ENCODE measurements around the gene PYROXD2. TPM values are rescaled to one million over a fixed set of nuclear protein-coding genes. Genes with fewer than 3 reads are reported as not detected.

Gene PYROXD2
- total and polyA plus RNA-seq, 9 donors, result 4.6 to 14.1 (median 10.0) TPM

DNA sequence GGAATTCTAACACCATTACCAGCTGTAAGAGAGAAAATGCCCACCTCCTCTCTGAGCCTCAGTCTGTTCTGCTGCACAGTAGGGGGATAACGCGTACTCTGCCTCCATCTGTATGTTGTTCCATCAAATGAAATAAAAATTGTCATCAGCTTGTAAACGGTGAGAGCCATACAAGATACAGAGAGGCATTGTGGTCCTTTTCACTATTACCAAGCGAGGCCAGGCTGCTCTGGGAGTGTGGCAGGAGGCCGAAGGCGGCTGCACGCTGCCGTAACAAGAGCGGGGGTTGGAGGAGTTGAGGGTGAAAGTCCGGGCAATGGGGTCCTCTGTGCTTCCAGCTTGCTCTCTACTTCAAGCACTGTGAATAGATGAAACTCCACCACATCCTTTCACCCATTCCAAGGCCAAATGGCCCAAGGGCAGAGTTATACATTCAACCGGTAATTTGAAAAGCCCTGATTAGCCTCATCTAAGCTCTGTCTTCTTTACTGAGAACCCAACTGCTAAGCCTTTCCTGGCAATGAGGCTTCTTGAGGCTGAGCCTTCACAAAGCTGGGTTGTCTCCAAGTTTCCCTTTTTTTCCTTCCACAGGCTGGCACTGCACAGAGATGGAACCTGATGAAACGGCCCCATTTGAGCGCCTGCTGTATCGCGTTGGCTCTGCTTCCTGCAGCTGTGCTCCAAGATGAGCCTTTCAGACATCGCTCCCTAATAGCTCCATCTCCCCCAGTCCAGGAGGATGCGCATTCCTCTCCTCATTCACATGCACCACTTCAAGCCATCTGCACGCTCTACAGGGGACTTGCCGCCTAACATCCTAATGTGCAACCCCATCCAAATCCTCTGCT, 47.2 kb downstream of the PYROXD2 start:
- intact Hi-C loops (cut with DNase I), result no loop called here
- DNase-seq, result no peak
- Histone ChIP-seq H3K4me1 (ENCODE audit: insufficient read depth) (no peaks in the 10 kb centered on the region), H3K4me3 (no peak overlapping the region), H3K27me3 (no peaks in the 10 kb centered on the region), H3K36me3 (no peaks in the 10 kb centered on the region), H3K27ac (no peak overlapping the region), H3K9me3 (no peaks in the 10 kb centered on the region)
- TF ChIP-seq EP300 (IDR thresholded peaks at IDR 0.05), result no peak
- TF ChIP-seq POLR2A (IDR thresholded peaks at IDR 0.05), result no peak
- TF ChIP-seq, protein P1, sequence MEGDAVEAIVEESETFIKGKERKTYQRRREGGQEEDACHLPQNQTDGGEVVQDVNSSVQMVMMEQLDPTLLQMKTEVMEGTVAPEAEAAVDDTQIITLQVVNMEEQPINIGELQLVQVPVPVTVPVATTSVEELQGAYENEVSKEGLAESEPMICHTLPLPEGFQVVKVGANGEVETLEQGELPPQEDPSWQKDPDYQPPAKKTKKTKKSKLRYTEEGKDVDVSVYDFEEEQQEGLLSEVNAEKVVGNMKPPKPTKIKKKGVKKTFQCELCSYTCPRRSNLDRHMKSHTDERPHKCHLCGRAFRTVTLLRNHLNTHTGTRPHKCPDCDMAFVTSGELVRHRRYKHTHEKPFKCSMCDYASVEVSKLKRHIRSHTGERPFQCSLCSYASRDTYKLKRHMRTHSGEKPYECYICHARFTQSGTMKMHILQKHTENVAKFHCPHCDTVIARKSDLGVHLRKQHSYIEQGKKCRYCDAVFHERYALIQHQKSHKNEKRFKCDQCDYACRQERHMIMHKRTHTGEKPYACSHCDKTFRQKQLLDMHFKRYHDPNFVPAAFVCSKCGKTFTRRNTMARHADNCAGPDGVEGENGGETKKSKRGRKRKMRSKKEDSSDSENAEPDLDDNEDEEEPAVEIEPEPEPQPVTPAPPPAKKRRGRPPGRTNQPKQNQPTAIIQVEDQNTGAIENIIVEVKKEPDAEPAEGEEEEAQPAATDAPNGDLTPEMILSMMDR (IDR thresholded peaks at IDR 0.05), result no peak
- 89 to 91% (median 89%) methylated on average over 19 of the region's 19 CpGs for WGBS, 3 donors

DNA sequence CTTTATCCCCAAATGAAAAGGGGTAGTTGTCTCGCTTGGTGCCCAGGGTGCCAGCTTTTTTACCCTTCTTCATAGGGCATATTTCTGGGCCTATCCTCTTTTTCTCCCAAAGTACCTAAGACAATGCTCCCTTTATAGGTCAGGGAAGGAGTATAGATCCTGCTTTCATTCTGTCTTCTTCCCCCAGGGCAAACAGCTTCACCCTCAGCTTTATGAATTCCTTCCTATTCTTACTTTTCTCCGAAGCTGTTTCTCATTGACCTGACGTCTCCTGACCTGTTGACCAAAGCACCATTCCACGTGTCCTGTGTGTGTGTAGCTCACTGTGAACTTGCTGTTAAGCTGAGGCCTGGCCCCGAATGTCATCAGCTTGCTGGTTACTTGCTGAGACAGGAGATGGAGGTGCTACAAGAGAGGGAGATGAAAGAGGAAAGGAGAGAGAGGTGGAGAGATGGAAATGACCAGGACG, 48.9 kb downstream of the PYROXD2 start:
- no peak for TF ChIP-seq POLR2A (IDR thresholded peaks at IDR 0.05)
- TF ChIP-seq, protein P1 (IDR thresholded peaks at IDR 0.05), result no peak
- no peak for TF ChIP-seq EP300 (IDR thresholded peaks at IDR 0.05)
- no peak for DNase-seq
- 88 to 92% (median 90%) methylated on average over 6 of the region's 6 CpGs for WGBS, 3 donors
- Histone ChIP-seq H3K36me3 (no peaks in the 10 kb centered on the region), H3K4me3 (no peak overlapping the region), H3K4me1 (ENCODE audit: insufficient read depth) (peaks cover 1% of the 10 kb centered on the region), H3K27me3 (no peaks in the 10 kb centered on the region), H3K27ac (no peak overlapping the region), H3K9me3 (no peaks in the 10 kb centered on the region)
- intact Hi-C loops (cut with DNase I), result no loop called here

DNA sequence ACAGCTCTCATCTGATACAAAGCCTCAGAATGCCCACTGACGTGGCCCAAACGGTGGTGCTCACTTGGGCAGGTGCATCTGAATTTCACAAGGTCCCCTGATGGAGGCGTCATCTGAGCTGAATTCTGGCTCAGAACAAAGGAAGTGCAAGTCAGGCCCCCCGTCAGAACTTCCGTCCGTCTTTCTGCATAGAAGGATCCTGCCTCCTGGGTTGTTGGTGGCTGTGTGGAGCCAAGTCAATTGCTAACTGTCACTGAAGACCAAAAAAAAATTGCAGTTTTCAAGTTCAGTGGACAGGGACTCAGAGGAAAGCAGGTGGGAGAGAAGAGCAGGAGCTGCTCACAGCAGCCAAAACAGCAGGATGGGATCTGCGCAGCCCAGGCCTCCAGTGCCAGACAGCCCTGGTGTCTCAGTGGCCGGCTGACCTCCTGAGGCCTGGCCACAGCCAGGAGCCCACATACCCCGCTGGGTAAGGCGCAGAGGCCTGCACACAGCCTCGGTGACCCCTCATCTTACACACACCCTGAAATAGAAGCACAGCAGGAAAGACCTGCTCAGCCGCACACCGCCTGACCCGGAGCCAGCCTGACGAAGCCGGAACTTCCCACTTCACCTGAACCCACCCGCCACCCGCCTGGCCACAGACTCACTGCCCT, 49.4 kb downstream of the PYROXD2 start:
- Histone ChIP-seq H3K27me3 (no peaks in the 10 kb centered on the region), H3K4me1 (ENCODE audit: insufficient read depth) (peaks cover 3% of the 10 kb centered on the region), H3K4me3 (no peak overlapping the region), H3K27ac (no peak overlapping the region), H3K9me3 (no peaks in the 10 kb centered on the region), H3K36me3 (no peaks in the 10 kb centered on the region)
- no peak for DNase-seq
- TF ChIP-seq POLR2A (IDR thresholded peaks at IDR 0.05), result no peak
- TF ChIP-seq, protein P1 (IDR thresholded peaks at IDR 0.05), result no peak
- TF ChIP-seq EP300 (IDR thresholded peaks at IDR 0.05), result no peak
- intact Hi-C loops (cut with DNase I), result no loop called here
- 93 to 94% (median 93%) methylated on average over 18 of the region's 18 CpGs for WGBS, 3 donors

DNA sequence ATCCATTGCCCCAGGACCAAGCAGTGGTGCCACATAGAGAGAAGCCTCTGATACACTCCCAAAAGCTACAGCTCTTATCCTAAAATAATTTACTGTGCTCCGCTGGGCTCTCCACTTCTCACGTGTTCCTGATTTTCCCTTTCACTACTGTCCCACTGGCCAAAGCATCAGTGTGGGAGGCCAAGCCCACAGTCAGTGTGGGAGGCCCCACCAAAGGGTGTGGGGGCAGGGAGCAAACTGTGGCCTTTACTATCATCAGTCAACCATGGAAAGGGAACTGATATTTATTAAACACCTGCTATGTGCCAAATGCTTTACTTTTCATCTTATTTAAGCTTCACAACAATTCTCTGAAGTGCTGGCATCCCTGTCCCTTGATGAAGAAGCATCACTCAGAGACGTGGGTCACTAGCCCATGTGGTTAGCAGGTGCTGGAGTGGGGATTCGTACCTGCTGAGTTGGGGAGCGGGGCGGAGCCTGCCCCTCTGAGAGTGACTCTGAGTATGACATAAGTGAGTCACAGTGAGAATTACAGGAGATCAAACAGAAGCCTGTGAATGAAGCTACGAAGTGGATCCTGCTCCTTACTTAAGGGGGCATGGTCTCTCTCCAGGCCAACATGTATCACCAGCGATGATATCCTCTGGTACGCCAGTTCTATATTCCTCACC, 50.4 kb downstream of the PYROXD2 start:
- DNase-seq, result no peak
- 83 to 89% (median 84%) methylated on average over 9 of the region's 9 CpGs for WGBS, 3 donors

More for the DNA sequence above, 50.4 kb downstream of the PYROXD2 start:
- Histone ChIP-seq H3K27me3 (no peaks in the 10 kb centered on the region), H3K36me3 (no peaks in the 10 kb centered on the region), H3K4me1 (ENCODE audit: insufficient read depth) (peaks cover 3% of the 10 kb centered on the region), H3K27ac (no peak overlapping the region), H3K4me3 (no peak overlapping the region), H3K9me3 (no peaks in the 10 kb centered on the region)
- TF ChIP-seq, protein P1 (IDR thresholded peaks at IDR 0.05), result no peak
- TF ChIP-seq EP300 (IDR thresholded peaks at IDR 0.05) (no peak), POLR2A (IDR thresholded peaks at IDR 0.05) (no peak)
- intact Hi-C loops (cut with DNase I), result no loop called here
